ENCODE measurements around the gene LCLAT1.

The LCLAT1 gene

GRCh38 chr2:30679426-30680088, 232.5 kb downstream of the LCLAT1 start:
- no peak for DNase-seq (ENCODE audit: extremely low read depth, insufficient read length)
- no peak for TF ChIP-seq CTCF (IDR thresholded peaks at IDR 0.05; ENCODE audit: insufficient read depth, low read length, poor library complexity, severe bottlenecking)
- no peaks in the 10 kb centered on the region for H3K36me3 ChIP-seq (ENCODE audit: control insufficient read depth, insufficient read depth, low read length)
- H3K4me3 ChIP-seq (replicated peaks; ENCODE audit: low read depth, low read length) = no peak overlapping the region
- H3K27me3 ChIP-seq (replicated peaks; ENCODE audit: control insufficient read depth, insufficient read depth, low read length) = peaks cover 4% of the 10 kb centered on the region; the same call in 1 of the 2 replicates

- H3K36me3 ChIP-seq (ENCODE audit: control insufficient read depth, insufficient read depth, low read length) = no peaks in the 10 kb centered on the region
- DNase-seq (ENCODE audit: extremely low read depth, insufficient read length) = no peak
- no peak overlapping the region for H3K4me3 ChIP-seq (replicated peaks; ENCODE audit: low read depth, low read length)
- TF ChIP-seq CTCF (IDR thresholded peaks at IDR 0.05; ENCODE audit: insufficient read depth, low read length, poor library complexity, severe bottlenecking) = no peak
- H3K27me3 ChIP-seq (replicated peaks; ENCODE audit: control insufficient read depth, insufficient read depth, low read length) = peaks cover 4% of the 10 kb centered on the region; the same call in 1 of the 2 replicates
Observed at GRCh38 chr2:30680121-30680520, 233.1 kb downstream of the LCLAT1 start.

DNA sequence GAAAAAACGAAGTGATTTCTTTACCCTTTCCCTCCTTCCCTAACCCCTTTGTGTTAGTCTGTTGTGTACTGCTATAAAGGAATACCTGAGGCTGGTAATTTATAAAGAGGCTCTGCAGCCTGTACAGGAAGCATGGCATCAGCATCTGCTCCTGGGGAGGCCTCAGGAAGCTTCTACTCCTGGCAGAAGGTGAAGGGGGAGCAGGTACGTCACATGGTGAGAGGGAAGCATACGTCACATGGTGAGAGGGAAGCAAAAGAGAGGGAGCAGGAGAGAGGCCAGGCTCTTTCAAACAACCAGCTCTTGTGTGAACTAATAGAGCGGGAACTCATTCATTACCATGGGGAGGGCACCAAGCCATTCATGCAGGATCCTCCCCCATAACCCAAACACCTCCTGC, 234.0 kb downstream of the LCLAT1 start:
- no peaks in the 10 kb centered on the region for H3K36me3 ChIP-seq (ENCODE audit: control insufficient read depth, insufficient read depth, low read length)
- DNase-seq (ENCODE audit: extremely low read depth, insufficient read length) = no peak
- no peak for TF ChIP-seq CTCF (IDR thresholded peaks at IDR 0.05; ENCODE audit: insufficient read depth, low read length, poor library complexity, severe bottlenecking)
- H3K4me3 ChIP-seq (replicated peaks; ENCODE audit: low read depth, low read length) = no peak overlapping the region
- peaks cover 4% of the 10 kb centered on the region for H3K27me3 ChIP-seq (replicated peaks; ENCODE audit: control insufficient read depth, insufficient read depth, low read length)

DNA sequence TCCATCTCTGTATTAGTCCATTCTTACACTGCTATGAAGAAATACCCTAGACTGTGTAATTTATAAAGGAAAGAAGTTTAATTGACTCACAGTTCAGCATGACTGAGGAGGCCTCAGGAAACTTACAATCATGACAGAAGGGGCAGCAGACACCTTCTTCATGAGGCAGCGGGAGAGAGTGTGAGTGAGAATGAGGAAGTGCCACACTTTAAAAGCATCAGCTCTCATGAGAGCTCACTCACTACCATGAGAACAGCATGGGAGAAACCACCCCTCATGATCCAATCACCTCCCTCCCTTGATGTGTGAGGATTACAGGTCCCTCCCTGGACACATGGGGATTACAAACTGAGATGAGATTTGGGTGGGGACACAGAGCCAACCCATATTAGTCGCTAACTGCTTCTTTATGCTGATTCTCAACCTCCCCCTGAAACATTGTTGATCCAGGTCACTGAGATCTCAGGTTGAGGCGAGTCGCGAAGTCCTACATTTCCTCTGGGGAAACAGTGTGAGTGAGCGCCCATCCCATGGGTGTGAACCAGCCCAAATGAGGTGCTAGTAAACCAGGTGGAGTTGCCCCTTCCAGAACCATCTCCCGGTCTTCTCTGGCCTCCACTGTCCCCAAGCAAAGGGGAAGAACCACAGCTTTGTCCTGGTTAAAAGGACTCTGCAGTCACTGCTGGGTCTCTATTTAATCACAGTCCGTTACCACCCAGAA, 236.3 kb downstream of the LCLAT1 start:
- no peak for DNase-seq (ENCODE audit: extremely low read depth, insufficient read length)

GRCh38 chr2:30684026-30684425, 237.0 kb downstream of the LCLAT1 start:
- DNase-seq (ENCODE audit: extremely low read depth, insufficient read length) = no peak
- peaks cover 2% of the 10 kb centered on the region for H3K27me3 ChIP-seq (replicated peaks; ENCODE audit: control insufficient read depth, insufficient read depth, low read length)
- H3K36me3 ChIP-seq (ENCODE audit: control insufficient read depth, insufficient read depth, low read length) = no peaks in the 10 kb centered on the region
- TF ChIP-seq CTCF (IDR thresholded peaks at IDR 0.05; ENCODE audit: insufficient read depth, low read length, poor library complexity, severe bottlenecking) = no peak
- H3K4me3 ChIP-seq (replicated peaks; ENCODE audit: low read depth, low read length) = no peak overlapping the region

More for the DNA sequence above, 236.3 kb downstream of the LCLAT1 start:
- peaks cover 4% of the 10 kb centered on the region for H3K27me3 ChIP-seq (replicated peaks; ENCODE audit: control insufficient read depth, insufficient read depth, low read length)
- no peak for TF ChIP-seq CTCF (IDR thresholded peaks at IDR 0.05; ENCODE audit: insufficient read depth, low read length, poor library complexity, severe bottlenecking)
- H3K36me3 ChIP-seq (ENCODE audit: control insufficient read depth, insufficient read depth, low read length) = no peaks in the 10 kb centered on the region
- H3K4me3 ChIP-seq (replicated peaks; ENCODE audit: low read depth, low read length) = no peak overlapping the region
